HL-60 (cell line): ENCODE measurements around the gene ZNF546.

Experiments used
- CTCF ChIP-seq: IDR thresholded peaks from one replicate; pipeline ENCODE4 v1.5.1; 2011; ENCODE audit warnings: low read length, control low read depth, inconsistent platforms; ENCODE audit not compliant: insufficient read depth
- POLR2AphosphoS5 ChIP-seq: IDR thresholded peaks from 2 replicates; pipeline ENCODE4 v1.6.1; 2012; ENCODE audit warnings: low read depth
- REST ChIP-seq: IDR thresholded peaks from 2 replicates; pipeline ENCODE4 v1.6.1; 2012; ENCODE audit warnings: low read depth; ENCODE audit not compliant: insufficient replicate concordance

- TF ChIP-seq CTCF: no peak
- TF ChIP-seq POLR2AphosphoS5: no peak
- TF ChIP-seq REST: no peak
Measured at GRCh38 chr19:39997638-39998216, 867 bp downstream of the ZNF546 start.
